GM19043 (cell line): ENCODE data around the gene GATD1.

ENCODE experiments used
- ATAC-seq: cut with Tn5 transposase; IDR thresholded peaks from one replicate; pipeline ENCODE4 v1.9.1; 2021; ENCODE audit warnings: low read depth; ENCODE audit not compliant: unreplicated experiment

The GATD1 gene

GRCh38 chr11:729492-730074, 47.7 kb downstream of the GATD1 start:
- ATAC-seq = no peak

- ATAC-seq = no peak
These were observed 48.3 kb downstream of the GATD1 start for GRCh38 chr11:728901-729491.

- no peak for ATAC-seq
These were observed 49.2 kb downstream of the GATD1 start for GRCh38 chr11:727859-728748.

GRCh38 chr11:727281-727701, 50.0 kb downstream of the GATD1 start:
- ATAC-seq = no peak

GRCh38 chr11:726278-727220, 50.7 kb downstream of the GATD1 start:
- no peak for ATAC-seq

GRCh38 chr11:725624-726202, 51.6 kb downstream of the GATD1 start:
- ATAC-seq = no peak

GRCh38 chr11:724778-725386, 52.4 kb downstream of the GATD1 start:
- ATAC-seq = no peak

- ATAC-seq = no peak
These were observed 53.1 kb downstream of the GATD1 start for GRCh38 chr11:724049-724777.

- no peak for ATAC-seq
These were observed 54.0 kb downstream of the GATD1 start for GRCh38 chr11:723120-723883.

- ATAC-seq = no peak
These were observed 54.9 kb downstream of the GATD1 start for GRCh38 chr11:722346-722811.

GRCh38 chr11:721741-722345, 55.4 kb downstream of the GATD1 start:
- ATAC-seq = no peak

GRCh38 chr11:721247-721740, 56.0 kb downstream of the GATD1 start:
- no peak for ATAC-seq

GRCh38 chr11:720642-721246, 56.5 kb downstream of the GATD1 start:
- ATAC-seq = no peak

- ATAC-seq = no peak
These were observed 57.2 kb downstream of the GATD1 start for GRCh38 chr11:720017-720641.

GRCh38 chr11:719214-720016, 57.9 kb downstream of the GATD1 start:
- no peak for ATAC-seq
